HEK293T (cell line): ENCODE data around the gene AP2B1.

ENCODE experiments used
- CTCF ChIA-PET: fragments of 350-600 bp; formaldehyde crosslinking; extraction: SDS; loops from one replicate; lab custom pipeline; 2021; ENCODE audit warnings: antibody characterized with exemption, inconsistent platforms; lab: Yijun Ruan, JAX
- POLR2A ChIA-PET: fragments of 350-600 bp; formaldehyde crosslinking; extraction: SDS; loops from one replicate; lab custom pipeline; 2020; ENCODE audit warnings: antibody characterized with exemption, inconsistent platforms; lab: Yijun Ruan, JAX
- DNase-seq: peaks from one replicate; pipeline ENCODE4 v3.0.0; 2012; ENCODE audit warnings: mixed read lengths; ENCODE audit errors: extremely low spot score
- ARNT ChIP-seq: fragments of 450-650 bp; IDR thresholded peaks from 2 replicates; pipeline ENCODE4 v1.6.1; 2017; ENCODE audit warnings: mild to moderate bottlenecking
- BHLHE40 ChIP-seq: fragments of 450-650 bp; IDR thresholded peaks from 2 replicates; pipeline ENCODE4 v1.6.1; 2016; ENCODE audit warnings: mild to moderate bottlenecking, moderate library complexity, borderline replicate concordance
- CTBP1 ChIP-seq: fragments of 450-650 bp; IDR thresholded peaks from 2 replicates; pipeline ENCODE4 v1.6.1; 2016; ENCODE audit warnings: borderline replicate concordance
- ELF4 ChIP-seq: fragments of 450-650 bp; IDR thresholded peaks from 2 replicates; pipeline ENCODE4 v1.6.1; 2017; ENCODE audit warnings: antibody characterized with exemption
- FOXA1 ChIP-seq: fragments of 450-650 bp; IDR thresholded peaks from 2 replicates; pipeline ENCODE4 v1.6.1; 2016; ENCODE audit warnings: mild to moderate bottlenecking
- FOXK2 ChIP-seq: fragments of 450-650 bp; IDR thresholded peaks from 2 replicates; pipeline ENCODE4 v1.6.1; 2016; ENCODE audit warnings: mild to moderate bottlenecking
- FOXM1 ChIP-seq: fragments of 450-650 bp; IDR thresholded peaks from 2 replicates; pipeline ENCODE4 v1.6.1; 2017; ENCODE audit warnings: mild to moderate bottlenecking, borderline replicate concordance
- HDGF ChIP-seq: fragments of 450-650 bp; IDR thresholded peaks from 2 replicates; pipeline ENCODE4 v1.6.1; 2017; ENCODE audit warnings: antibody characterized with exemption, borderline replicate concordance
- L3MBTL2 ChIP-seq: fragments of 450-650 bp; conservative IDR thresholded peaks from 2 replicates; pipeline ENCODE4 v1.6.1; 2016; ENCODE audit warnings: mild to moderate bottlenecking
- LEF1 ChIP-seq: fragments of 450-650 bp; IDR thresholded peaks from 2 replicates; pipeline ENCODE4 v1.6.1; 2017; ENCODE audit warnings: mild to moderate bottlenecking, borderline replicate concordance
- NFRKB ChIP-seq: fragments of 450-650 bp; IDR thresholded peaks from 2 replicates; pipeline ENCODE4 v1.6.1; 2016; ENCODE audit warnings: mild to moderate bottlenecking, moderate library complexity
- PKNOX1 ChIP-seq: fragments of 450-650 bp; IDR thresholded peaks from 2 replicates; pipeline ENCODE4 v1.6.1; 2016
- SP1 ChIP-seq: fragments of 450-650 bp; IDR thresholded peaks from 2 replicates; pipeline ENCODE4 v1.6.1; 2017
- SUZ12 ChIP-seq: fragments of 450-650 bp; IDR thresholded peaks from 2 replicates; pipeline ENCODE4 v1.6.1; 2016; ENCODE audit warnings: mild to moderate bottlenecking
- TARDBP ChIP-seq: fragments of 450-650 bp; IDR thresholded peaks from 2 replicates; pipeline ENCODE4 v1.6.1; 2016
- ZNF384 ChIP-seq: fragments of 450-650 bp; IDR thresholded peaks from 2 replicates; pipeline ENCODE4 v1.6.1; 2016

The AP2B1 gene

GRCh38 chr17:35653619-35654361 is 66.7 kb downstream of the AP2B1 start:
- ChIA-PET POLR2A (no interaction called here), CTCF (no interaction called here)
- no peak for TF ChIP-seq SP1
- TF ChIP-seq FOXM1: no peak
- no peak for TF ChIP-seq NFRKB
- no peak for TF ChIP-seq PKNOX1
- TF ChIP-seq BHLHE40: no peak
- no peak for TF ChIP-seq ARNT
- no peak for TF ChIP-seq FOXA1
- no peak for TF ChIP-seq TARDBP
- no peak for TF ChIP-seq SUZ12
- no peak for TF ChIP-seq L3MBTL2
- TF ChIP-seq FOXK2: no peak
- no peak for TF ChIP-seq ZNF384
- TF ChIP-seq HDGF: no peak
- TF ChIP-seq CTBP1: no peak
- no peak for TF ChIP-seq LEF1
- no peak for TF ChIP-seq ELF4
- DNase-seq: no peak

GRCh38 chr17:35655303-35655702 is 68.2 kb downstream of the AP2B1 start:
- ChIA-PET CTCF (interaction anchor here (0.6 kb wide), 1 partner anchor 42 kb away, joined by 3 read pairs; no protein-coding TSS in a partner anchor), POLR2A (no interaction called here)
- no peak for DNase-seq
- no peak for TF ChIP-seq NFRKB
- no peak for TF ChIP-seq CTBP1
- no peak for TF ChIP-seq FOXM1
- TF ChIP-seq FOXK2: no peak
- no peak for TF ChIP-seq L3MBTL2
- TF ChIP-seq SP1: no peak

- ChIA-PET POLR2A (no interaction called here), CTCF (interaction anchor here (1.1 kb wide), 1 partner anchor 86 kb away, joined by 3 read pairs; no protein-coding TSS in a partner anchor)
- DNase-seq: no peak
- TF ChIP-seq LEF1 (no peak), FOXA1 (no peak), ARNT (no peak), ZNF384 (no peak), HDGF (no peak), PKNOX1 (no peak), SUZ12 (no peak), L3MBTL2 (no peak), SP1 (no peak), NFRKB (no peak), ELF4 (no peak), BHLHE40 (no peak)
These were observed 73.8 kb downstream of the AP2B1 start for GRCh38 chr17:35660902-35661301.

GRCh38 chr17:35664685-35665084 is 77.6 kb downstream of the AP2B1 start:
- TF ChIP-seq L3MBTL2 (no peak), BHLHE40 (no peak), TARDBP (no peak)
- no peak for DNase-seq
- CTCF ChIA-PET: interaction anchor here (0.9 kb wide), 1 partner anchor 51 kb away, joined by 4 read pairs; no protein-coding TSS in a partner anchor
- POLR2A ChIA-PET: no interaction called here

GRCh38 chr17:35665662-35666061 is 78.5 kb downstream of the AP2B1 start:
- POLR2A ChIA-PET: no interaction called here
- CTCF ChIA-PET: interaction anchor here (0.9 kb wide), 1 partner anchor 52 kb away, joined by 4 read pairs; no protein-coding TSS in a partner anchor
- TF ChIP-seq ZNF384: no peak

GRCh38 chr17:35666070-35666469 is 78.9 kb downstream of the AP2B1 start:
- TF ChIP-seq FOXK2 (no peak), NFRKB (no peak), HDGF (no peak), FOXA1 (no peak), TARDBP (no peak), L3MBTL2 (no peak), BHLHE40 (no peak), LEF1 (no peak)
- ChIA-PET POLR2A (no interaction called here), CTCF (no interaction called here)
- DNase-seq: no peak

More at GRCh38 chr17:35665662-35666061, 78.5 kb downstream of the AP2B1 start:
- DNase-seq: no peak

- ChIA-PET CTCF (interaction anchor here (0.8 kb wide), 1 partner anchor 80 kb away, joined by 6 read pairs; no protein-coding TSS in a partner anchor), POLR2A (no interaction called here)
- DNase-seq: no peak
- TF ChIP-seq PKNOX1: no peak
- no peak for TF ChIP-seq ELF4
- TF ChIP-seq CTBP1: no peak
- TF ChIP-seq NFRKB: no peak
- no peak for TF ChIP-seq ARNT
- no peak for TF ChIP-seq L3MBTL2
- no peak for TF ChIP-seq SP1
- no peak for TF ChIP-seq FOXK2
- no peak for TF ChIP-seq FOXM1
- no peak for TF ChIP-seq HDGF
- no peak for TF ChIP-seq BHLHE40
- no peak for TF ChIP-seq FOXA1
- TF ChIP-seq LEF1: no peak
- TF ChIP-seq TARDBP: no peak
- no peak for TF ChIP-seq SUZ12
- TF ChIP-seq ZNF384: no peak
These were observed 79.9 kb downstream of the AP2B1 start for GRCh38 chr17:35666967-35667532.
